Umbilical cord (tissue), 2 donors: ENCODE measurements around the gene RAD51B. TPM values are rescaled to one million over a fixed set of nuclear protein-coding genes. Genes with fewer than 3 reads are reported as not detected.

Experiments
- DNase-seq: peaks from one replicate; pipeline ENCODE4 v3.0.0-alpha.2; 2015; ENCODE audit warnings: low spot score
- total RNA-seq: library from RNA; depleted of rRNA; stranded (reverse); fragments of >200 nt; gene quantifications from one replicate; pipeline ENCODE4 v1.2.3, GENCODE V29; 2014; ENCODE audit warnings: low replicate concordance; ENCODE audit not compliant: insufficient read depth

The RAD51B gene
- total RNA-seq, 1 donor from 2014 or later: 34.2 TPM

DNA sequence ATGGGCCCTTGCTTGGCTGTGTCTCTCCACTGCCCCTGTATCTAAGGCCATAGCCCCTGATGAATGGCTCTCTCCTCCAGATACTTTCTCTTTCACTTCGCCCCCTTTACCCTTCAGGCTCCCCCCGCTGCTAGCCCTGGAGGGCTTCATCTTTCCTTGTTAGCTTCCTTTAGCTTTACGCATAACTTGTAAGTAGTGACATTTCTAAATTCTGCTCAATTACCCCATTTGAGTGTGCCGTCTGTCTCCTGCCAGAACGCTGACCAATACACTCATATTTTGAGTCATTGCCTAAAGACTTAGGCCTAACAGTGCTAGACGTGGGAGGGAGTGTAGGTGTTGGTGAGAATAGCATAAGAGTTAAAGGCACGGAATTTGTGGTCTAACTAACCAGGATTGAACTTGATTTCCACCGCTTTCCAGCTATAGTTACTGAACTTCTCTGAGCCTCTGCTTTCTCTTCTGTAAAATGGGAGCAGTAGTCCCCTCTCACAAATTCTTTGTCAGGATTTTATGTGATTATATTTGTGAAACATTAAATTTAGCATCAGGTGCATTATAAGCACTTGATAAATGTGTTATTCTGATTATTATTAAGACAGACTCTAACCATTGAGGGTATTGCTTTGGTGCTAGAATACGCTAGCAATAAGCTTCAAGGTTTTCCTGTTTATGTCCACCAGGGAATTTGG is 844.0 kb downstream of the RAD51B start:
- DNase-seq: no peak

DNA sequence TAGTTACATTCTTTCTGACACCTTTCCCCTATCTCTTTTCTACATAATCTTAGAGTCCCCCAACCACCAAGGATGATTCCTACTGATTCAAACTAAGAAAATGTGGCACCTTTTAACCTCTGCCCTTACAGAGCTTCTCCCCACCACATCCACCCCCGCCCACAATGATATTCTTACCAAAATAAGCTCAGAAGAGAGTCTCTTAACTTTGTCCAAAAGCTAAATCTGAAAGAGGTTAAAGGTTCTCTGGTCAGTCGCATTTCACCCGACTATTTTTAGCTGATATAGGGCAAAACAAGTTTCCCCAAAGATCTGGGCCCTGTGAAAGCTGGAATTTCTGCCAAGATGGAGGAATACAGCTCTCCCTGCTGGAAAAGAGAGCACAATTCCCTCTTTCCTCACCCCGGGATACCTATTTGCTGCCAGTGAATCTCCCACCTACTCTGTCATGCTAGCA is 844.7 kb downstream of the RAD51B start:
- DNase-seq: no peak

DNA sequence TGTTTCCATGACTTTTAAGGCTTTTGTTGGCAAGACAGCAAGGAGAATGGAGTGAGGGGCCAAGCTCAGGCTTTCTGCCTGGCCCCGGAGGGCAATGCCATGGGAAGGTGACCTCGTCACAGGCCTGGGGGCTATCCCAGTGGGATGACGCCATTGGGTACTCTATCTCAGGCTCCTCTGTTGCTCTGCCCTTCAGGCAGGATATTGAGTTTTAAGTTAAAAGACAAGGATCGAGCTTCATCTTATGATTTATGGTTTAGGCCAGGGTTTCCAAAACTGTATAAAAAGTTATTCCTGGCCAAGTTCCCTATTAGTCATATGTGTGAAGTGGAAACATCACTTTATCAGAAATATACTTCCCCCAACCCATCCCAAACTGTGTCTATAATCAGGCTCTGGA is 845.6 kb downstream of the RAD51B start:
- peak; percentile 74 for DNase-seq

DNA sequence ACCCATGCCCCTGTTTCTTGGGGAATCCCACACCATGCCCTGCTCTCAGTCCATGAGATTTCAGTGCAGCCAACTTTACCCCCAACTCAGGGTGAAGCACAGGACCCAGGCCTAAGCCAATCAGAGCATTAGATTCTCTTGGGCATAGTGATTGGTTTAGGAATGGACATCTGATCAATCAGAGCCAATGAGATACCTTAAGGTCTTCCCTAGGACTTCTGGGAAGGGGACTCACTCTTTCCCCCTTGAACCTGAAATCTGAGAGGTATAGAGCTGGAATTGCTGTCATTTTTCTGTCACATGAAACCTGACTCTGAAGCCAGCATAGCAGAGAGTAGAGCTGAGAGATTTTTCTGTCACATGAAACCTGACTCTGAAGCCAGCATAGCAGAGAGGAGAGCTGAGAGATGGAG is 846.2 kb downstream of the RAD51B start:
- no peak for DNase-seq

DNA sequence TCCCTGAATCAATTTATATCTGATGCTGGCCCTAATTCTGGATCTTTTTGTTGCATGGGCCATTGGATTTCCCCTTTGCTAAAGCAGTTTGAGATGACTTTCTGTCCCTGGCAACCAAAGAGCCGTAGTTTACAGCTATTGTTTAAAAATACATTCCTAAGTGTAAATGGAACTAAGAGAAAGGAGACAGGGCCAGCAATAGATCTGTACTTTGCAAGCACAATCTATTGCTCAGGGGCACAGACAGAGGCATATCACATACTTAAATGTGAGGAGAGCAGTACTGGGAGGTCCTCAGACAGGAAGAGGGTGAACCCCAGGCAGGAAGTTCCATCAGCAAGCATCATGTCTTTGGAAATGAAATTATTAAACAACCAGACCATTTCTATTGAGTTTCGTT is 846.7 kb downstream of the RAD51B start:
- DNase-seq: no peak

DNA sequence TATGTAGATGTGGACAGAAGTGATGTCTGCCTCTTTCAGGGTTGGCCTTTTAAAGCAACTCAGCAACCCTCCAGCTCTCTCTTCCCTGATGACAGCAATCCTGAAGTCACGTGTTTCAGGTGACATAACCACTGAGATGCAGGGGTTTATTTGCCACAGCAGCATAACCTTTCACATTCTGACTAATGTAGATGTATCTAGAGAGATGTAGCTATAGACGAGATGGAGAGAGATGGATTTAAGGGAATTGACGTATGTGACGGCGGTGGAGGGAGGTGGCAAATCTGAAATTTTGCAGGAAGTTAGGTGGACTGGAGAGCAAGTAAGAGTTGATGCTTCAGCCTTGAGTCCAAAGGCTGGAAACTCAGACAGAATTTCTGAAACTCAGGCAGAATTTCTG is 847.3 kb downstream of the RAD51B start:
- DNase-seq: no peak

DNA sequence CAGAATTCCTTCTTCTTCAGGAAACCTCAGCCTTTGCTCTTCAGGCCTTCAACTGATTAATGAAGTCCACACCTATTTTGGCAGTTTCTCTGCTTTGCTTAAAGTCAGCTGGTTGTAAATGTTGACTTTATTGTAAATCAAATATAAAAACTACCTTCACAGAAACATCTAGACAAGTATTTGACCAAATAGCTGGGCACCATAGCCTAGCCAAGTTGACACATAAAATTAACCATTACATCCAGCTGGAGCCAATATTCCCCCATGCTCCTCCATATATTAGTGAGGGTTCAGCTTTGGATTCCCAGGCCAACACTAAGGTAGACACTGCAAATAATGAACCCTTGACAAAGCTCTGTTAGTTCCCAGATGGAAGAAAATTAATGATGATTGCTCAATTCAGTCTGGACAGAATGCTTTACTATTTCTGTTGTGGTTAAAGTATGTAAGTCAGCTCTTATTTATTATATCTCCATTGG is 847.8 kb downstream of the RAD51B start:
- no peak for DNase-seq

DNA sequence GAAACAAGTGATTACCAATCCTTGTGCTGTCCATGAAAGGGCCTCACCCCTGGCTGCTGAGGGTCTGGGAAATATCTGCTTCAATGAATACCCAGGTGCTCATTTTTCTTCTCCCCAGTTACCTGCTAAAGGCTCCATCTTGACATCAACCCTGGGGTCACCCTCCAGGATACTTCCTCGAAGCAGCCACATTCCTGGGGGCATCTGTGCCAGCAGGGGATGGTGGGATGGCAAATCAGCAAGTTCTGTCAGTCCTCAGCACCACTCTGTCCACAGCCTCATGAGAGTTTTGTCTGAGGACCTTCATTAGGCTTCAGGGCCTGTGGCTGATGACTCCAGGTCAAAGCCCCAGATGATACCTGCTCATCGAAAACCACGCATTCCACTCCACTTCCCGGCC is 848.4 kb downstream of the RAD51B start:
- DNase-seq: no peak

DNA sequence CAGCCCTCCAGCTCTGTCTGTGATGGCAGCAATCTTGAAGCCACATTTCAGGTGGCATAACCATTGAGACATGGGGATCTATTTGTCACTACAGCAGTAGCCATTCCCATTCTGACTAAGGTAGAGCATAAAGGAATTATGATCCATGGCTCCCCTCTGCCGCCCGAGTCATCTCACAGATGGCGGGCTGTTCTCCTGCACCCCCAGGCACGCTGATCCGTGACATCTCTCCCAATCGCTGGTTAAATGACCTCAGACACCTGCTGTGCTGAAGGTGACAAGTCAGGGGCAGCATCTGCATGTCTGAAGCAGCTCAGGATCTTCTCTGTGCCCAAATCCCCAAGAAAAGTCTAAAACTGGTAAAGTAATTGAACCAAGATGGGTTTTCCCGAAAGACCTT is 849.0 kb downstream of the RAD51B start:
- DNase-seq: no peak

DNA sequence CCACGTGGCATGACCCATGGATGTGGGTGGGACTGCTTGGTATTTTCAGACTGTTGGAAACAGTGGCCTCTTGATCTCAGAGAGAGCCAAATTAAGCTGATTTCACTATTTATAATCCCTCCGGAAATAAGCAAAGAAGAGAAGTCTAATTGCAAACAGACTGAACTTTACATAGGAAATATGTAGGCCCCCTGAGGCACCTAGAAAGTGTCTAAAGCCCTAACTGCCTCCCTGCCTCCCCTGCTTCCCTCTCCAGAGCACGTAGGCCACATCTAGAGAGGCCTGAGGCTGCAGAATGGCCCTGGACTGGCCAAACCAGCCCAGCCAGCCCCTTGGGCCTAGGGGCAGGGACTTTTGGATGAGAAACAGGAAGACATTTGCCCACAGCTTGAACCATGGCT is 849.5 kb downstream of the RAD51B start:
- DNase-seq: no peak

DNA sequence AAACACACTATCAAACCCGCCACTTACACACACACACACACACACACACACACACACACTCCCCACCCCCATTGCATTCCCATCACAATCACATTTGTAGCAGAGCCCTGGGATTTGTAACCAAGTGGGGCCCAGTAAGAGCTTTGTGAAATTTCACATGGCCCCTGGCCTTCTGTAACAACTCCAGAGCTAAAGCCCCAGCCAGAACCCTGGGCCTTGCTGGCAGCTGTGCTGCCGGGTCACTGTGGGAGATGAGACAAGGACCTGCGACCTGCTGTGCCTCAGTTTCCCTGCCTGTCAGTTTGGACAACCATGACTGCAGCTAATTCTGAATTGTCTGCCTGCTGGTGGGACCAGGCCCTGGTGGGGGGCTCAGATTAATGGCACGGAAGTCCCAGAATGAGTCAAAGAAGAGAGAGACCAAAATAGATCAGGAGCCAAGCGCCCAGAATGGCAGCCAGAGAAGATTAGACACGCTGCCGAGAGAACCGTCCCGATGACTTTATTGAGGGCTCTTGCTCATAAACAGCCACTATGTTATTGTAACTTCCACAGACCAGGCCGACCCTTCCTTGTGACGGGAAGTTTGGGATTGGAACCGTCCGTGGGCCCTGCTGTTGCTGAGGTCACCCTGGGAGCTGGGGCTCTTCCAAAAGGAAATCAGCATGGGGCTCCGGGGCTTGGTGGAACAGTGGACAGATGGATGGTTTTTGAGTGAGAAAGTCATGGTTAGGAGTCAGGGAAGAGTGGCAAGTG is 850.2 kb downstream of the RAD51B start:
- DNase-seq: peak; percentile 65

DNA sequence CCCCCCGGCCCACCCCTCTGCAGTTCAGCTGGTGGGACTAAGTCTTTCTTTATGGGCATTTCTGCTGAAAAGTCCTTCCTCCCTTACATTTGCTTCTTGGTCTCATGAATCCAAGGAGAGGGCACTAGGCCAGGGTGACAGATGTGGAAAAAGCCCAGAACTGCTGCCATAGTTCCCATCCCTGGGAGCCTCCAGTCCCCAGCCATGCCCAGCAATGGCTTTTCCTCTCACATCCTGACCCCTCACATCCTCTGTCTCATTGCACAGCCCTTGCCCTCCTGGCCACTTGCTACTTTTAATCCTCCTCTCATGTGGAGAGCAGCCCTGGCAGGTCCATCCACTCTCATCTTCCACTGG is 850.8 kb downstream of the RAD51B start:
- DNase-seq: no peak

DNA sequence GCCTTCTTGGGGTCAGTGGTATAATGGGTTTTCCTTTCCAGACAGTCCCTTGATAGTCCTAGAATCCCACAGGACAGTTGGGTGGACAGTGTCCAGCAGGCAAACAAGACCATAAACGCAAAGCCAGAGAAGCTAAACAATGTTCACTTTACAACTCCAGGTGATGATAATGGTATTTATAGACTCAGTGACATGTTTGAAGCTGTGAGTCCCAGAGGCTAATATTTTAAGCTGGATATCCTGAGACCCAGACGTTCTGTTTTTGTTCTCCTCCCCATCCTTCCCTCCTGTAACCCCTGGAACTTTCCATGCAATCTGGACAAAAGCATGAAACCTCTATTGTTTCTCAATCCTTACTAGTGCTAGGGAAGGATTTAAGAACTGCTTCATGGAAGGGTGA is 852.3 kb downstream of the RAD51B start:
- DNase-seq: no peak

DNA sequence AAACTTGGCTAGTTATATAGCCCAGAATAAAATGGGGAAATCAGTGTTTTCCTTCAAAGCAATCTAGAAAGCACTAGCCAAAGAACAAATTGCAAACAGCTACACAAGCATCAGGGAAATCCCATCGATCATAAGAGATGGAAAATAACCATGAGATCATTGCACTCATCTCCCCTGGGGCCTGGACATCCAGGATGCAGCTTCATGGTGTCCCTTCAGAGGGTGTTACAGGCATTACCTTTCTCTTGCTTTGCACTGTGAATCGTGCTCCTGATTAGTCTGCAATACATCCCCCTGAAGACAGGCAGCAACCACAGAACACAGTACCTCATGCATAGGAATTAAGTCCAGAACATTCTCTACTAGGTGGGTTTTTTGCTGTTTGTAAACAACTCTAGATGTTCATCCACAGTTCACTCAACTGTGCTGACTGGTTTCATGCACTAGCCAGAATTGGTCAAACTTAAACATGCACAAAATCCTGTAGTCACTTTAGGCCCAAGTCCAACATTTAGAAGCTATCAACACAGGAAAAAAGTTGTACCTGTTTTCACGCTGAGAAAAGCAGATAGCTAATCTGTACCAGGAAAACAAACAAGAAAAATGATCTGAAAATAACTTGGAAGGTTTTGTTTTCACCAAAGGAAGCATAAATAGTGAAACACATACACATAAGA is 853.2 kb downstream of the RAD51B start:
- no peak for DNase-seq

DNA sequence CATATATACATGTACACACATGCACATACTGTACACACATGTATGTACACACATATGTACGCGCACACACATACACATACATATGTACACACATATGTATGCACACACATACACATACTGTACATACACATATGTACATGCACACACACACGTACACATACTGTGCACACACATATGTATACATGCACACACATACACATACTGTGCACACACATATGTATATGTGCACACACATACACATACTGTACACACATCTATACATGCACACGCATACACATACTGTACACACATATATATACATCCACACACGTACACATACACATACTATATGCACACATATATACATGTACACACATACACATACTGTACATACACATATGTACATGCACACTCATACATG is 853.9 kb downstream of the RAD51B start:
- no peak for DNase-seq

DNA sequence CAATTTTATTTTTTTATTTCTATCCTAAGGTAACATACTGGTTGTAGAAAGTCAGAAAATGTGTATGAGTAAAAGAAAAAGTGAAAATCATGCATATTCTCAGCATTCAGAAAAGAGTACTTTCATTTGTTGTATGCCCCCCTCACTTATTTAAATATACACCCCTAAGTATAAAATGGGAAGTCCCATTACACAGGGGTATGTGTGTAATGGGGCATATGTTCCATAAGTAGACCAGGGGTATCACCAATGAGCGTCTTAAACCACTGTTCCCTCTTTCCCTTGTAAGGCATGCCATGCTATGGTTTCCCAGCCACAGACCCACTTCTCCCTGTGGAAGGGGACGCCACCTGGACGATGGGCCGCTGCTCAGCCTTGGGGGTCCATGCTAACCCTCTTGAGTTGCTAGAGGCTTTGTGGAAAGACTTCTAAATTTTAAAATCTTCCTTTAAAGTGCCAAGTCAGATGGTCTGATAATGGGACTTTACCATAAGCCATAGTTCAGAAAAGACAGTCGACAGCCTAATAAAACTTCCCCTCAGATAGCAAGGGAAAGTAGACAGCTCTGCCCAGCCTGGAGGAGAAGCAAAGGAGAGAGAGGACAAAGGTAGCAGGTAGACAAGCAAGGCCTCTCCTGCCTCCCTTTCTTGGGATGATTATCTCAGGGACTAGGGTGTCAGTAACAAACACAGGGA is 855.1 kb downstream of the RAD51B start:
- DNase-seq: no peak

DNA sequence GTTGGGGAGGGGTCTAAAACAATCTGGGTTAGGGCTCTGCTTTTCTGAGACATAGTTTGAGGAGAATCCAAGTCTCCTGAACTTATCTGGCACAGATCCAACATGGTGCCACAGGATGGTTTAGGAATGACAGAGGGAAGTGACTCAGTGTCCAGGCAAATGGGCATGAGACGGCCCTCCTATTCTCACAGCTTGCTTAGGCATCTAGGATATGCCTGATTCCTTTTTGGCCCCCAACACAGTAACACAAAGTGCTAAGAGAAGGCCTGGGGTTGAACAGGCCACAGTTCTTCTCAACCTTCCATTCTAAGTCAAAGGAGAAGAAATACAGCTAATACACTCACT is 855.6 kb downstream of the RAD51B start:
- no peak for DNase-seq

DNA sequence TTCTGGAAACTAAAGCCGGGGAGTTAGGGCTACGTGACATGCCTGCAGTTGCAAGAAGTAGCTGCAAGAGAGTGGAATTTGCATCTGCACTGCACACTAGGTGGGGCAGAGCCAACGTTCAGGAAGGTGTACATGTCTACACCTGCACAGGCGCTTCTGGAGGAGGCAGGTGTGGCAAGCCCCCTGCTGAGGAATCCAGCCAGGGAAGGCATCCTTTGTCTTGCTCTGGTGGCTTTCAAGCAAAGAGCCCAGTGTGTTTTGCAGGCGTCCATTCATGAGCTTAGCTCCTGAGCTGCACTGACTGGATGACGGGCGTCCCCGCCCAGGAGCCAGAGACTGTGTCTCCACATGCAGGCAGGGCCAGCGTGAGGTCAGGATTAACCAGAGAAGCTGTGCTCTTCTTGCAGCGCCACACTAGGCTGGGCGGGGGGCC is 856.9 kb downstream of the RAD51B start:
- peak; percentile 96 for DNase-seq

DNA sequence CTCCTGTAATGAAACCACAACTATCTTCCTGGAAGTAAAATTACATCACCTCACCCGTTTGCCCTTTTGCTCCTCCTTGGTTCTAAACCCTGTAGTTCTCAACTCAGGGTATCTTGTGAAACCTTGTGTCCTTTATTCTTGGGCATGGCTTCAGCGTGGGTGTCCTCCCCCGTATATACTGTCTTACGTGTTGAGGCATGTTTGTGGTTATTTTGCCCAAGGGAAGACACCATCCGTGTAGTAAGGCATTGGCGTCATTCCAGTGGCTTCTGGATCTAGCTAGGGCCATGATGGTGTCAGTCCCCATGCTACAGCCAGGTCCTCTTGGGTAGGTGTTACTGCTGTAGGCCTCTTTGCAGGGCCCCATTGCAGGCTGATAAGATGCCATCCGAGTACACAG is 857.9 kb downstream of the RAD51B start:
- no peak for DNase-seq

DNA sequence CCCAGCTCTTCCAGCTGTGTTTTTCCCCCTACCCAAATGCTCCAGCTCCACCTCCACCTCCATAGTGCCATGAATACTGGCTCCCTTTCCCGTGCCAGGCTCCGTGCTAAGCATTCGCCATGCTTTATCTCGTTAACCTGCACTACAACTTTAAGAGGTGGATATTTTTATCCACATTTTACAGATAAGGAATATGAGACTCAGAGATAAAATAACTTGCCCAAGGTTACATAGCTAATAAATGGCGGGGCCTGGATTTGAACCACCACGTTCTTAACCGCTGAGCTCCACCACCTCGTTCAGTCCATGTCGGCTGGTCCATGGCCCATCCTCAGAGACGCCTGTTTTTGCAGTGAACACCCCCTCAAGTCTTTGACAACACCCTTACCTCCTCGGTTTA is 858.3 kb downstream of the RAD51B start:
- DNase-seq: no peak

DNA sequence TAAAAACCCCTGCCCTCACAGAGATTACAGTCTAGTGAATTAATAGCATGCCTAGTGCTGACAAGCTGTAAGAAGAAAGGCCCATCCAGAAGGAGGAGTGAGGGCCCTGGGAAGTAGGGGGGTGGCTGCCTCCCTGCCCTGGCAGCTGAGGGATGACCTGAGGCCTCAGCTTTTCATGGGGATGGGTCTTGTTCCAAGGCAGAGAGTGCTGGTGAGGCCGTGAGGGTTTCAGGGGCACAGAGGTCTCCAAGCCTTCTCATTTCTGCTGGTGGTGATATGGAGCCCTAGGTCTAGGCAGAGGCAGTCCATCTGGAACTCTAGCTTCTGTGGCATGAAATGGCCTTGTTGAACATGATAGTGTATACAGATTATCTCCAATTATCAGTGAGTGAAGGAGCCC is 858.9 kb downstream of the RAD51B start:
- DNase-seq: no peak

DNA sequence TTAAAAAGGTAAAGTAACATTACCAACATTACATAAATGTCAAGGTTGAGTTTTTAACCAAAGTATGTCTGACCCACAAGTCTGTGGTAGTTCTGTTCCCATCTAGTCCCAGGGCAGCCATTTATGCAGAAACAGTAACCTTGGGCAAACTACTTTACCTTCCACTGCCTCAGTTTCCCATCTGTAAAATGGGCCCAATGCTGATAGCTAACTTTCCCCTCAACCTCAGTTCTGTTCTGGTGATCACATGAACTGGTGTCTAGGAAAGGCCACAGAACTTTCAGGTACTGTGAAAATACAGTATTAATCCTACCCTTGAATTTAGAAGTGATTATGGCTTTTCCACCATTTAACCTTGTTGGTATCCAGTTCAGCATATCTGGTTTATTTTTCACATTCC is 859.7 kb downstream of the RAD51B start:
- DNase-seq: no peak
